Breast epithelium (tissue), 3 donors: ENCODE data around the gene MUC5AC.

Experiments
- POLR2AphosphoS5 ChIP-seq, 3 donors: sonication (generic); formaldehyde crosslinking; IDR thresholded peaks; one replicate each; pipeline ENCODE4 v1.6.1; 2017; ENCODE audit warnings: antibody characterized with exemption in 3 of 3
- TF ChIP-seq, protein P1 (sequence below), 3 donors: fragments of 450-650 bp; IDR thresholded peaks; one replicate each; pipeline ENCODE4 v1.5.1; 2016 to 2017; ENCODE audit warnings: antibody characterized with exemption in 3 of 3, mild to moderate bottlenecking in 3 of 3, moderate library complexity in 3 of 3

DNA sequence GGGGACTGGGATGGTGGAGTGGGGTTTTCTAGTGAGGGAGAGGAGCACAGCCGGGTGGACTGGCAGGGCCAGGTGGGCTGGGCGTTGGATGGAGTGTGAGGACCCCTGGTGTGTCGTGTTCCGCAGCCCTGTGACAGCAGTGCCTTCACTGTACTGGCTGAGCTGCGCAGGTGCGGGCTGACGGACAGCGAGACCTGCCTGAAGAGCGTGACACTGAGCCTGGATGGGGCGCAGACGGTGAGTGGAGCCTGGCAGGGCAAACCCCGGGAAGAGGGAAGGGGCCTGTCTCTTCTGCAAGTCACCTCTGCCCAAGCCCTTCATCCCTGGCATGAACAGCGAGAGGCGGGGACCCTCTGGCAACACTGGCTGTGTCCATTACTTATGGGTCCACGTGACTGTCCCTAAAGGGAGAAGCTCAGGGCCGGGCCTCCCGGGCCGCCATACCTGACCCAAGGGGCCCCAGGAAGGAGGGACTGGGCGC lies 10.0 kb downstream of the MUC5AC start:
- TF ChIP-seq, protein P1, sequence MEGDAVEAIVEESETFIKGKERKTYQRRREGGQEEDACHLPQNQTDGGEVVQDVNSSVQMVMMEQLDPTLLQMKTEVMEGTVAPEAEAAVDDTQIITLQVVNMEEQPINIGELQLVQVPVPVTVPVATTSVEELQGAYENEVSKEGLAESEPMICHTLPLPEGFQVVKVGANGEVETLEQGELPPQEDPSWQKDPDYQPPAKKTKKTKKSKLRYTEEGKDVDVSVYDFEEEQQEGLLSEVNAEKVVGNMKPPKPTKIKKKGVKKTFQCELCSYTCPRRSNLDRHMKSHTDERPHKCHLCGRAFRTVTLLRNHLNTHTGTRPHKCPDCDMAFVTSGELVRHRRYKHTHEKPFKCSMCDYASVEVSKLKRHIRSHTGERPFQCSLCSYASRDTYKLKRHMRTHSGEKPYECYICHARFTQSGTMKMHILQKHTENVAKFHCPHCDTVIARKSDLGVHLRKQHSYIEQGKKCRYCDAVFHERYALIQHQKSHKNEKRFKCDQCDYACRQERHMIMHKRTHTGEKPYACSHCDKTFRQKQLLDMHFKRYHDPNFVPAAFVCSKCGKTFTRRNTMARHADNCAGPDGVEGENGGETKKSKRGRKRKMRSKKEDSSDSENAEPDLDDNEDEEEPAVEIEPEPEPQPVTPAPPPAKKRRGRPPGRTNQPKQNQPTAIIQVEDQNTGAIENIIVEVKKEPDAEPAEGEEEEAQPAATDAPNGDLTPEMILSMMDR (IDR thresholded peaks at IDR 0.05) = no peak
- no peak for TF ChIP-seq POLR2AphosphoS5 (IDR thresholded peaks at IDR 0.05)
